Adipose tissue (tissue), 3 donors: ENCODE measurements around the gene RIMBP2. TPM values are rescaled to one million over a fixed set of nuclear protein-coding genes. Genes with fewer than 3 reads are reported as not detected.

Experiments
- H3K27ac ChIP-seq: one replicate; pipeline ENCODE4 v1.5.1; 2013; ENCODE audit warnings: low read depth, low read length
- WGBS, 3 donors: extraction: QIAGEN DNeasy Blood & Tissue Kit; methylation state at CpG; one replicate each; pipeline ENCODE4 v1.1.7; 2013; 5-methylcytosine and 5-hydroxymethylcytosine counted together
- polyA plus RNA-seq, 3 donors: library from polyadenylated mRNA; stranded (reverse); fragments of 200-250 nt; gene quantifications; one replicate each; pipeline ENCODE4 v1.2.3, GENCODE V29; 2013
- donor health status: healthy with polysubstance abuse.
- donor health status: Bipolar disorder and iron deficiency.
- donor health status: healthy.

RIMBP2 gene
- polyA plus RNA-seq, 3 donors, result 0.49 to 1.7 (median 1.1) TPM

GRCh38 chr12:130622803-130623202, 93.3 kb downstream of the RIMBP2 start:
- 41 to 74% (median 71%) methylated on average over 3 of the region's 3 CpGs for WGBS, 3 donors
- H3K27ac ChIP-seq, result no peak overlapping the region

GRCh38 chr12:130621696-130622298, 94.3 kb downstream of the RIMBP2 start:
- no peak overlapping the region for H3K27ac ChIP-seq
- WGBS, 3 donors, result 91 to 93% (median 92%) methylated on average over 13 of the region's 13 CpGs

- 85 to 91% (median 90%) methylated on average over 6 of the region's 6 CpGs for WGBS, 3 donors
- H3K27ac ChIP-seq, result no peak overlapping the region
Measured at GRCh38 chr12:130620756-130621155, 95.3 kb downstream of the RIMBP2 start.

GRCh38 chr12:130620281-130620680, 95.8 kb downstream of the RIMBP2 start:
- 81 to 91% (median 88%) methylated on average over 14 of the region's 14 CpGs for WGBS, 3 donors

GRCh38 chr12:130619385-130620001, 96.6 kb downstream of the RIMBP2 start:
- 61 to 83% (median 76%) methylated on average over 16 of the region's 16 CpGs for WGBS, 3 donors
- H3K27ac ChIP-seq, result no peak overlapping the region

More at GRCh38 chr12:130620281-130620680, 95.8 kb downstream of the RIMBP2 start:
- H3K27ac ChIP-seq, result no peak overlapping the region

- WGBS, 3 donors, result 72 to 90% (median 75%) methylated on average over 4 of the region's 4 CpGs
Measured at GRCh38 chr12:130617219-130617618, 98.9 kb downstream of the RIMBP2 start.

GRCh38 chr12:130615861-130616345, 100.2 kb downstream of the RIMBP2 start:
- WGBS, 3 donors, result 78 to 86% (median 85%) methylated on average over 16 of the region's 16 CpGs
- H3K27ac ChIP-seq, result no peak overlapping the region

More at GRCh38 chr12:130617219-130617618, 98.9 kb downstream of the RIMBP2 start:
- no peak overlapping the region for H3K27ac ChIP-seq

GRCh38 chr12:130614530-130614905, 101.6 kb downstream of the RIMBP2 start:
- no peak overlapping the region for H3K27ac ChIP-seq
- 86 to 90% (median 89%) methylated on average over 5 of the region's 5 CpGs for WGBS, 3 donors

- WGBS, 3 donors, result 67 to 80% (median 77%) methylated on average over 14 of the region's 14 CpGs
- no peak overlapping the region for H3K27ac ChIP-seq
Measured at GRCh38 chr12:130613831-130614529, 102.1 kb downstream of the RIMBP2 start.

GRCh38 chr12:130613131-130613530, 103.0 kb downstream of the RIMBP2 start:
- no peak overlapping the region for H3K27ac ChIP-seq
- WGBS, 3 donors, result 87 to 91% (median 90%) methylated on average over 14 of the region's 14 CpGs

GRCh38 chr12:130611026-130611905, 104.8 kb downstream of the RIMBP2 start:
- 85 to 90% (median 89%) methylated on average over 39 of the region's 39 CpGs for WGBS, 3 donors
- no peak overlapping the region for H3K27ac ChIP-seq

- WGBS, 3 donors, result 68 to 80% (median 77%) methylated on average over 11 of the region's 11 CpGs
- H3K27ac ChIP-seq, result no peak overlapping the region
Measured at GRCh38 chr12:130609966-130610365, 106.1 kb downstream of the RIMBP2 start.

- WGBS, 3 donors, result 70 to 90% (median 84%) methylated on average over 7 of the region's 7 CpGs
- H3K27ac ChIP-seq, result no peak overlapping the region
Measured at GRCh38 chr12:130608831-130609230, 107.3 kb downstream of the RIMBP2 start.

GRCh38 chr12:130608132-130608531, 108.0 kb downstream of the RIMBP2 start:
- no peak overlapping the region for H3K27ac ChIP-seq
- 46 to 54% (median 46%) methylated on average over 5 of the region's 5 CpGs for WGBS, 3 donors

GRCh38 chr12:130606231-130606630, 109.9 kb downstream of the RIMBP2 start:
- H3K27ac ChIP-seq, result no peak overlapping the region
- WGBS, 3 donors, result 84 to 89% (median 87%) methylated on average over 12 of the region's 12 CpGs

- no peak overlapping the region for H3K27ac ChIP-seq
- 78 to 81% (median 80%) methylated on average over 8 of the region's 8 CpGs for WGBS, 3 donors
Measured at GRCh38 chr12:130603396-130603965, 112.6 kb downstream of the RIMBP2 start.

GRCh38 chr12:130602251-130602650, 113.8 kb downstream of the RIMBP2 start:
- no peak overlapping the region for H3K27ac ChIP-seq
- WGBS, 3 donors, result 82 to 91% (median 86%) methylated on average over 8 of the region's 8 CpGs

- WGBS, 3 donors, result 40 to 56% (median 47%) methylated on average over 1 of the region's 1 CpG
- no peak overlapping the region for H3K27ac ChIP-seq
Measured at GRCh38 chr12:130601327-130601726, 114.8 kb downstream of the RIMBP2 start.
